Stromal cell of bone marrow (primary cell): ENCODE measurements around the gene OR1D5.
"Not testable (repeated sequence)": the region's sequence is repeated elsewhere in the genome, so short reads cannot be mapped to it uniquely, and the experiment has no call there.

ENCODE experiments used
- DNase-seq: peaks from one replicate; pipeline ENCODE4 v3.0.0-alpha.2; 2012; ENCODE audit warnings: low read depth

OR1D5 gene, protein sequence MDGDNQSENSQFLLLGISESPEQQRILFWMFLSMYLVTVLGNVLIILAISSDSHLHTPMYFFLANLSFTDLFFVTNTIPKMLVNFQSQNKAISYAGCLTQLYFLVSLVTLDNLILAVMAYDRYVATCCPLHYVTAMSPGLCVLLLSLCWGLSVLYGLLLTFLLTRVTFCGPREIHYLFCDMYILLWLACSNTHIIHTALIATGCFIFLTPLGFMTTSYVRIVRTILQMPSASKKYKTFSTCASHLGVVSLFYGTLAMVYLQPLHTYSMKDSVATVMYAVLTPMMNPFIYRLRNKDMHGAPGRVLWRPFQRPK

GRCh38 chr17:3063507-3063906 is at the start of gene OR1D5:
Gene OR1D5 (minus strand): TSS chr17:3063607. CDS start chr17:3063607, 0 bp downstream.
- not testable (repeated sequence) for DNase-seq

DNA sequence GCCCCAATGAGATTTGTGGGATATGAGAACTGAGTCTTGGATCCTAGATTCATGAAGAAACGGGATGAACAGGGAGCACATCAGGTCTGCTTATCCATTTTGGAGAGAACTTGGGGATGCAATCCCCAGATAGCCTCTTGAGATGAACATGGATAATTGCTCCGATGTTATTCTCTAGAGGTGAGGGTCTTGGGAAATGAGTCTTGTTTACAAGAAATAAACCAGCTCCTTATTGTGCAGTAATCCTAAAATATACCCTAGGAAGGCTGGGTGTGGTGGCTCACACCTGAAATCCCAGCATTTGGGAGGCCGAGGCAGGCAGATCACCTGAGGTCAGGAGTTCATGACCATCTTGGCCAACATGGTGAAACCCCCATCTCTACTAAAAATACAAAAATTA is 40.9 kb upstream of the OR1D5 start, which contains the start of gene OR1D2:
Gene OR1D2, minus strand, starts transcription at position 101 of the 400 bp plus-strand sequence. CDS start 11,426 bp downstream, outside the sequence.
- no peak for DNase-seq

DNA sequence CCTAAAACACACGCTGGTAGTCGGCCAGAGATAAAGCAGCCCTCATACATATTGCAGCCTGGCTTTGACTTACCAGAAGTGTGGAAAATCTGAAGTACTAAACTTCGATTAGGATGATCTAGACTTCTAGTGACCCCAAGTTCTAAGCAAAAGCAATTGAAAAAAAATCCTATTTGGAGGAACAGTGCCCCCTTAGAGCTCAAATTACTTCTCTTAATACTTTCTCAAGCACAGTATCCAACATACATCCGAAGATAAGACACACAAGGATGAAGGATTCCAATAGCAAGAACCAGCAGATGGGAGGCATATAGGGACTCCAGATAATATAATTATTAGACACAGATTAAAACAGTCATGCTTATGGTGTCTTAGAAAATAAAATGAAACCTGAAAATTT is 10.4 kb upstream of the OR1D5 start:
- DNase-seq, result not testable (repeated sequence)

GRCh38 chr17:3065192-3065591 is 1.8 kb upstream of the OR1D5 start:
- DNase-seq, result not testable (repeated sequence)

DNA sequence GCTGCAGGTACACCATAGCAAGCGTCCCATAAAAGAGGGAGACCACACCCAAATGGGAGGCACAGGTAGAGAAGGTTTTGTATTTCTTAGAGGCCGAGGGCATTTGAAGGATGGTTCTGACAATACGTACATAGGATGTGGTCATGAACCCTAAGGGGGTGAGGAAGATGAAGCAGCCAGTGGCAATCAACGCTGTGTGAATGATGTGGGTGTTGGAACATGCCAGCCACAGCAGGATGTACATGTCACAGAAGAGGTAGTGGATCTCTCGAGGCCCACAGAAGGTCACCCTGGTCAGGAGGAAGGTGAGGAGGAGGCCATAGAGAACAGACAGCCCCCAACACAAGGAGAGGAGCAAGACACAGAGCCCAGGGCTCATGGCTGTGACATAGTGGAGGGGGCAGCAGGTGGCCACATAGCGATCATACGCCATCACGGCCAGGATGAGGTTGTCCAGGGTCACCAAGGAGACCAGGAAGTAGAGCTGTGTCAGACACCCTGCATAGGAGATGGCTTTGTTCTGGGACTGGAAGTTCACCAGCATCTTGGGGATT is 506 bp downstream of the OR1D5 start:
- not testable (repeated sequence) for DNase-seq

- DNase-seq, result not testable (repeated sequence)
Measured at GRCh38 chr17:3054868-3055267, 8.5 kb downstream of the OR1D5 start.

GRCh38 chr17:3049705-3050295 is 13.6 kb downstream of the OR1D5 start:
- no peak for DNase-seq

DNA sequence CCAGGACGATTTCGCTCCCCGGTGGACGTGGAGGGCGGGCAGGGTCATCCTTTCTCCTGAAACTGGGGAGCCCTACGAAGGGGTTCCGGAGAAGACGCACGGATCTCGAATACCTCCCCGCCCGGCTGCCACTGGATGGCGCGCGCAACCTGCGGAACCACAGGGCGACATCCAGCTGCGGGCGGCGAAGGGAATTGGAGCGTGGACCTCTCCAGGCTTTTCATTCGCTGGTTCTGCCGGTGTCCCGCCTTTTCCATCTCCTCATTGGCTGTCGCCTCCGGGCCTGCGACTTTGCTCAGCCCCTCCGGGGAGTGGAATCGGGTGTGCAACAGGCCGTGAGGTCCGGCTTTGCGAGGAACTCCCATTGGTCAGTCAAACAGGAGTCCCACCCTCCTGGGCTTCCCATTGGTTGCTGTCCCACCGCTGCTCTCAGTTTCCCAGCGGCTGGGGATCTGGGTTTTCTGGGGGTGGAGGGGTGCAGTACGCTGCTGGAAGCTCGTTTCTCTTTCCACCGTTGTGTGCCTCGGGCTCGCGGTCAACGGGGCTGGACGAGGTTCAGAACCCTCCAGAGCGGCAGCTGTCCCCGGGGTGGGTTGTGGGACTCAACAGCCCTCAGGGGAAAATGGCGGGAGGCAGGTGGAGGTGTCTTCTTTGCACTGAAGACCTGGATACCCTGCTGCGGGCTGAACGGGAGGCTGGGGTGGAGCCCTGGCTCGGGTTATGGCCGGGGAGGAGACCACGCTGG is 14.5 kb downstream of the OR1D5 start:
- peak; percentile 95 for DNase-seq

DNA sequence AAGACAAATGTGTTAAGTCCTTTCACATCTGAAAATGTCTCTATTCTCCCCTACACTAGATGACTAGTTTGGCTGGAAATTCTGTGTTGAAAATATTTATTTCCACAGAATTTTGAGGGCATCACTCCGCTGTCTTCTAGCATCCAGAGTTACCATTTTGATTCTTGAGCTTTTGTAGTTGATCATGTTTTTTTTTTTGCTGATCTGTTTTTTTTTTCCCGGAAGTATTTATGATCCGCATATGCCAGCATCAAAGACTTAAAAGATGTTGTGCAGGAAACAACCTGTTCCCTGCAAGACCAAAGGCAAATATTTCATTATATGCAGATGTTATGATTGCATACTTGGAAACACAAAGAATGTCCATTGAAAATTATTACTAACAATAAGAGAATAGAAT is 16.7 kb downstream of the OR1D5 start:
- DNase-seq, result no peak

DNA sequence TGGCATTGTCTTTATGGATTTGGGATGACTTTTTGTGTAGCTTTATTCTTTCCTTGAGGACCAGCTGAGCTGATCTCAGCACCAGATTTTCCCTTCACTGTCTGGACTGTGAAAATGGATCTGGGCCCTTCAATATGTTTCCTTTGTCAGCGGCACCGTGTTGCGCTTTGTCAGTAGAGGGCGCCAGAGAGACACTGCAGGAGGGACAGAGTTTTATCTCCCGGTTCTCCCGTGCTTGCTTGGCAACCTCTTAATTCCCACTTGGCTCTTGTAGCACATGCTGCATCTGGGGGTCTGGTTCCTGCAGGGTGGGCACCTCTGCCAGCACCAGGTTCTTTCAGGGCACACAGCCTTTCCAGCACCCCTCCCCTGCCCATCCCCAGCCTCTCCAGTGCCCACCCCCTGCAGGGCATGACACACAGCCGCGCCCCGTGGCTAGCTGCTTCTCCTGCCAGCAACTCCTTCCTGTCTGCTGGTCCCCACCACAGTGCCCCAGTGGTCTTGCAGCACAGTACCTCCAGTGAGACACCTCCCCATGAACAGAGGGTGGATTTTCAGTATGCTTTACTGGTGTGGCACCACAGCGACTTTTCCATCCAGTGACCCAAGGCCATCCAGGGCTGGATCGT is 19.6 kb downstream of the OR1D5 start:
- DNase-seq, result no peak

DNA sequence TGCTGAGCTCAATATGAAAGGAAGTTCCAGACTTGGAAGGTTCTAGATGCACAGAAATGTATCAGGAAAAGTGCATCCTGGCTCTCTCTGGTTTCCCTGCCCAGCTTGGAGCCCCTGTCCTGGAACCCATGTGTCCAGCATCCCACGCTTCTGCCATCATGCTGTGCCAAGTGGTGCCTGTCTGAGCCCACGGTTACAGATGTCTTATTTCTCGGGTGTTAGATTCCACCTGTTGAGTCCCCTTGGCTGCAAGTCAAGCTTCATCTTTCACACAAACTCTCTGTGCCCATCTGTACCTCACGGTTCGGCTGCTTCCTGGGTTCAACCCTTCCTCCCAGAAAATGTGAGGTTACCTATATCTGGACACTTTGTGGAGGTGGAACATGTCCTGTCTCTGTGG is 22.5 kb downstream of the OR1D5 start:
- no peak for DNase-seq

DNA sequence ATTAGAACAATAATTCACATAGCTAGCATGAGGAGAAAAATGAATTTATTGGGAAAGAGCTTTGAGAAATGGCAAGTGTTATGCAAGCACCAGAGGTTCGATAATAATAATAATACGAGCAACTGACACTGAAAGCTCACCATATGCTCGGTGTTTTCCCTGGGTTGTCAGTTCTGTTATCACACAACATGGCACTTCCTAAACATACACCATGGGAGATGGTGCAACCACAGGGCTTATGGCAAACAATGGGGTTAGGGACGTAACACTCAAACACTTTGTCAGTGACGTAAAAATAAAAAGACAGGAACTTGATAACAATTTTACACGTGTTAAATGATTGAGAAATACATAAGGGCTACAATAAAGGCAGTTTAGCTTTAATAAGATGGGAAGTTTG is 23.7 kb downstream of the OR1D5 start:
- no peak for DNase-seq

DNA sequence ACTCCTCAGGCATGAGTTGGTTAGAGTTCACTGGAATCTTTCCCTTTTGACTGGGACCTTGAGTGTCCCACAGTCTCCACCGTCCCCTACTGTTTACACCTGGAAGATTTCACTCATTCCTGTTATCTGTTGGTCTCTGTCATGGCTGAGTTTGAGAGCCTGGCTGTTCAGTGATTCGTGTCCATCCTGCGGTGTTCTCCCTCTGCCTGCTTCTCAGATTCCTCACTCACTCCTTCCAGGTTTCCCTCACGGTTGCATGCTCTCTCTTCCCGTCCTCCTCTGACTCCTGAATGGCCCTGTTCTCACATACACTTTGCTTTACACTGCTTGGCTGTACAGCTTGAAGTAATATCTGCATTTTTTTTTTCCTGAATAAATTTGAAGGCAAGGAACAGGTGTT is 24.5 kb downstream of the OR1D5 start:
- no peak for DNase-seq

GRCh38 chr17:3037259-3037658 is 26.1 kb downstream of the OR1D5 start:
- no peak for DNase-seq

GRCh38 chr17:3036800-3037199 is 26.6 kb downstream of the OR1D5 start:
- DNase-seq, result no peak

- no peak for DNase-seq
Measured at GRCh38 chr17:3035968-3036280, 27.5 kb downstream of the OR1D5 start.

GRCh38 chr17:3035256-3035967 is 28.0 kb downstream of the OR1D5 start:
- no peak for DNase-seq

- DNase-seq, result no peak
Measured at GRCh38 chr17:3034578-3034920, 28.9 kb downstream of the OR1D5 start.

DNA sequence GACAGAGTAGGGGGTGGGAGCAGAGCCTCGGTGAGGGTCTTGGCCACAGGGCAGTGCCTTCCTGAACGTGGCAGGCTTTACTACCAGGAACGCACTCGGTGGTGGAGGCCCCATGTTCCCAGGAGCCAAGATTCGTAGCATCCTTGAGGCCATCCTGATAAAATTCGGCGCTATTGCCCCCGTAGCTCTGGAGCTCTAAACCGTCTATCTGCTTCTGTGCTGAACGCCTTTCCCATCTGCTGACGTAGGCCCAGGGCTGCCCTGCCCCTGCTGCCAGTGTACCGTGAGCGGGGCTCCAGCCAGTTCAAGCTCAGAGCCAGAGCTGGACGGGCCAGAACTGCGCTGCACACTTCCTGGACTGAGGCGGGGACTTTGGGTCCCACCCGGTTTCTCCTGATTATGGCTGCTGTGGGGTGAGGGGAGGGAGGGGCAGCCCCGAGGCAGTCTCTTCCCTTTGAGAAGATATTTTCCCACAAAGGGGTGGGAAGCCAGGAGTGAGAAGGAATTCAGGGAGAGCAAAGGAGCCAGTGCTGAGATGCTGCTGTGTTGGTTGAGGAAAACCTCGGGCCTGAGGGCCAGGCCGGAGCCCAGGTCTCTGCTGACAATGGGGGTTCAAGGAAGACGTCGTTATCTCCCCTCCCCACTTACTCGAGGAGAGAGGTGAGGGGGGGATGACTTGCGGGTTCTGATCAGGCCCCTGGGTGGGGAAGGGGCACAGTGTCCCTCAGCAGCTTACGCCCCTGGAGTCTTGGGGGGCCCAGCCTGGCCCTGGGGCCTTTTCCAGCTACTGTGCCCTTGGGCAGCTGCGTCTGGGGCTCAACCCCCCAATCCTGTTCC is 29.4 kb downstream of the OR1D5 start:
- DNase-seq, result no peak

GRCh38 chr17:3033248-3033640 is 30.2 kb downstream of the OR1D5 start:
- no peak for DNase-seq
